ENCODE measurements around the gene EME1. TPM values are rescaled to one million over a fixed set of nuclear protein-coding genes. Genes with fewer than 3 reads are reported as not detected.

The EME1 gene
- polyA plus RNA-seq, 1 experiment = 5.9 TPM

GRCh38 chr17:50356892-50357510 lies 16.0 kb upstream of the EME1 start:
- no peak for DNase-seq (ENCODE audit: low read depth)
- POLR2A ChIA-PET = no interaction called here
- CTCF ChIA-PET = no interaction called here

DNA sequence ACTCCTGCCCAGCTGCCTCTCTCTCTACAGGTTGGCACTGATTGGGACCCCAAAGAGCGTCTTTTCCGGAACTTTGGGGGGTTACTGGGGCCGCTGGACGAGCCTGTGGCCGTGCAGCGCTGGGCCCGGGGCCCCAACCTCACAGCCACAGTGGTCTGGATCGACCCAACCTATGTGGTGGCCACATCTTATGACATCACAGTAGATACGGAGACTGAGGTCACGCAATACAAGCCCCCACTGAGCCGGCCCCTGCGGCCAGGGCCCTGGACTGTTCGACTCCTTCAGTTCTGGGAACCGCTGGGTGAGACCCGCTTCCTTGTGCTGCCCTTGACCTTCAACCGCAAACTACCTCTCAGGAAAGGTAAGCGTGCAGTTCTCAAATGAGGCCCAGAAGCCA lies 14.9 kb upstream of the EME1 start:
- DNase-seq (ENCODE audit: low read depth) = no peak
- CTCF ChIA-PET = no interaction called here
- H3K4me3 ChIP-seq (ENCODE audit: low read depth, low read length) = no peak overlapping the region
- POLR2A ChIA-PET = no interaction called here
- H3K36me3 ChIP-seq (ENCODE audit: control insufficient read depth, insufficient read depth, low read length) = peaks cover 57% of the 10 kb centered on the region
- H3K27me3 ChIP-seq (ENCODE audit: control insufficient read depth, insufficient read depth, low read length) = no peaks in the 10 kb centered on the region
- TF ChIP-seq CTCF (IDR thresholded peaks at IDR 0.05; ENCODE audit: insufficient read depth, low read depth, low read length) = no peak

More at GRCh38 chr17:50356892-50357510, 16.0 kb upstream of the EME1 start:
- Histone ChIP-seq H3K27me3 (ENCODE audit: control insufficient read depth, insufficient read depth, low read length) (no peaks in the 10 kb centered on the region), H3K36me3 (ENCODE audit: control insufficient read depth, insufficient read depth, low read length) (peaks cover 57% of the 10 kb centered on the region), H3K4me3 (ENCODE audit: low read depth, low read length) (no peak overlapping the region)
- TF ChIP-seq CTCF (IDR thresholded peaks at IDR 0.05; ENCODE audit: insufficient read depth, low read depth, low read length) = no peak

DNA sequence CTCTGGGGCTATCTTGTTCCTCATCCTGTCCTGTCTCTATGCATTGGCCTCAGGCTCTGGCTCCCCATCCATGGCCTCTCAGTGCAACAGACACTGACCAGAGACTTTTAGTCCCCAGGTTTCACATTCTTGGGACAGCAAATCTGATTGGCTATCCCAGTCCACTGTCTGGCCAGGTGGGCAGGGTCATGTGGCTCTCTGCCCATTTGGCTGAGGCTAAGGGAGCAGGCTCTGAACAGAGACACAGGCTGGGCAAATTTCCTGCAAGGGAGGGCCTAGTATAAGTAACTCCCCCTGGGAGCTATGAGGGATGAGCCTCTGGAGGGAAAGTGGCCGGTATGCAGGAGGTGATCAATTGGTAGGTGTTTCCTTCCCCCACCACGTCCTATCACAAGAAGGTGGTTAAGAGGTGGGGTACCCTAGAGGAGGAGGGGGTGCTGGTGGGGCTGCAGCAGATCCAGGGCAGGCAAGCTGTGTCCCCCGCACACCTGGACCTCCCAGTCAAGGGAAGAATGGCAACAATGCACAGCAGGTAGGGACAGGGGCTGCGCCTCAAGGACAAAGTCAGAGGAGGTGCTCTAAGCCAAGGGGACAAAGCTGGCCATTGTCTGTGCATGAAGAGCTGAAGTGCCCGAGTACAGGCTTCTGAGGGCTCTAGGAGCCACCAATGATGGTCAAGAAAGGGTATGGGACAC lies 13.9 kb upstream of the EME1 start:
- no peak for DNase-seq (ENCODE audit: low read depth)
- TF ChIP-seq CTCF (IDR thresholded peaks at IDR 0.05; ENCODE audit: insufficient read depth, low read depth, low read length) = no peak
- CTCF ChIA-PET = interaction anchor here (2.0 kb wide), 1 partner anchor 10 kb away, joined by 6 read pairs; no protein-coding TSS in a partner anchor
- no peaks in the 10 kb centered on the region for H3K27me3 ChIP-seq (ENCODE audit: control insufficient read depth, insufficient read depth, low read length)
- H3K36me3 ChIP-seq (ENCODE audit: control insufficient read depth, insufficient read depth, low read length) = peaks cover 49% of the 10 kb centered on the region
- H3K4me3 ChIP-seq (ENCODE audit: low read depth, low read length) = no peak overlapping the region
- POLR2A ChIA-PET = no interaction called here

- ChIA-PET CTCF (interaction anchor here (1.0 to 2.0 kb wide), 2 partner anchors 11 to 15 kb away, joined by 3 to 6 read pairs; no protein-coding TSS in a partner anchor), POLR2A (no interaction called here)
- DNase-seq (ENCODE audit: low read depth) = no peak
- no peak for TF ChIP-seq CTCF (IDR thresholded peaks at IDR 0.05; ENCODE audit: insufficient read depth, low read depth, low read length)
- Histone ChIP-seq H3K4me3 (ENCODE audit: low read depth, low read length) (no peak overlapping the region), H3K36me3 (ENCODE audit: control insufficient read depth, insufficient read depth, low read length) (peaks cover 42% of the 10 kb centered on the region), H3K27me3 (ENCODE audit: control insufficient read depth, insufficient read depth, low read length) (no peaks in the 10 kb centered on the region)
Observed at GRCh38 chr17:50359998-50360461, 13.0 kb upstream of the EME1 start.

DNA sequence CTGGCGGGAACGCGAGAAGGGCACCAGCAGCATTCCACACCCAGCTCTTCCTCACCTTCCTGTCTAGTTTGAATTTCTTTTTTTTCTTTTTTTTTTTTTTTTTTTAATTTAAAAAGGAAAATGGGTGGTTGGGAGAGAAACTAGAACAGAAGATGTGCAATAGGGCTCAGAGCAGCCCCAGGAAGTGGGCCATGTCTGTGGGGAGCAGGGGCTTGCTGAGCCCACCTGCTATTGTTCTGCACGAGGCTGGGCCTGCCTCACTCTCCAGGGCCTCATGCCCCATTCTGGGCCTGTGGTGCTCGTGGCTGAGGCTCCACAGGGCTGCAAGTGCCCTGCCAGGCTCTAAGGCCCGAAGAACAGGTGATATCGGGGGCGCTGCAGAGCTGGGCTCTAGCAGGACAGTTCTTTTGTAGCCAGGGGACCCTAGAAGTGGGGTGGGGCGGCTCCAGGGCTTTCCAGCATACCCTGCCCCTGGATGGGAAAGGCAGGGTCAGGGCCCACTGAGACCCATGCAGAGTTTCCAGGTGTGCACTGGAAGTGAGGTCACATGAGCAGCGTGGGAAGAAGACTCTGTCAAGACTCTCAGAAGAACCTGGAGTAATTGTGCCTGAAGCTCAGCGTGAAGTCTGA lies 12.4 kb upstream of the EME1 start:
- peaks cover 37% of the 10 kb centered on the region for H3K36me3 ChIP-seq (ENCODE audit: control insufficient read depth, insufficient read depth, low read length)
- H3K4me3 ChIP-seq (ENCODE audit: low read depth, low read length) = no peak overlapping the region
- DNase-seq (ENCODE audit: low read depth) = no peak
- no peak for TF ChIP-seq CTCF (IDR thresholded peaks at IDR 0.05; ENCODE audit: insufficient read depth, low read depth, low read length)
- ChIA-PET POLR2A (no interaction called here), CTCF (interaction anchor here (0.8 to 2.7 kb wide), 5 partner anchors 9 to 177 kb away, joined by 3 to 24 read pairs (median 6); partner anchors contain the start of gene XYLT2)
- H3K27me3 ChIP-seq (ENCODE audit: control insufficient read depth, insufficient read depth, low read length) = no peaks in the 10 kb centered on the region

All from BJ (cell line).